Osteocyte (in vitro differentiated cells): Measurements from ENCODE around the gene GADL1. TPM values are rescaled to one million over a fixed set of nuclear protein-coding genes. Genes with fewer than 3 reads are reported as not detected.

ENCODE experiments used
- DNase-seq: peaks from one replicate; pipeline ENCODE4 v3.0.0; 2021; ENCODE audit warnings: mixed read lengths; ENCODE audit not compliant: unreplicated experiment; ENCODE audit errors: extremely low spot score
- H3K27ac Mint-ChIP-seq: one replicate; pipeline ENCODE4 v1.8.0; 2021; ENCODE audit warnings: mild to moderate bottlenecking, mixed read lengths; ENCODE audit not compliant: unreplicated experiment
- H3K27me3 Mint-ChIP-seq: one replicate; pipeline ENCODE4 v1.8.0; 2021; ENCODE audit warnings: mixed read lengths; ENCODE audit not compliant: unreplicated experiment
- H3K36me3 Mint-ChIP-seq: one replicate; pipeline ENCODE4 v1.8.0; 2021; ENCODE audit warnings: mixed read lengths; ENCODE audit not compliant: unreplicated experiment
- H3K4me1 Mint-ChIP-seq: one replicate; pipeline ENCODE4 v1.8.0; 2021; ENCODE audit warnings: mixed read lengths; ENCODE audit not compliant: unreplicated experiment
- H3K4me3 Mint-ChIP-seq: one replicate; pipeline ENCODE4 v1.8.0; 2021; ENCODE audit warnings: mild to moderate bottlenecking, moderate library complexity, mixed read lengths; ENCODE audit not compliant: unreplicated experiment
- H3K9me3 Mint-ChIP-seq: one replicate; pipeline ENCODE4 v1.8.0; 2021; ENCODE audit warnings: mixed read lengths; ENCODE audit not compliant: unreplicated experiment
- total RNA-seq: library from RNA; stranded (reverse); gene quantifications from 2 replicates; pipeline ENCODE4 v1.2.1, GENCODE V29; 2021
- TF ChIP-seq, protein P1 (sequence below): fragments of 200-600 bp; sonication (generic); IDR thresholded peaks from 2 replicates; pipeline ENCODE4 v1.5.0; 2021; ENCODE audit warnings: antibody characterized with exemption, mild to moderate bottlenecking, moderate library complexity

The GADL1 gene
- total RNA-seq, 1 donor from 2014 or later: not detected

DNA sequence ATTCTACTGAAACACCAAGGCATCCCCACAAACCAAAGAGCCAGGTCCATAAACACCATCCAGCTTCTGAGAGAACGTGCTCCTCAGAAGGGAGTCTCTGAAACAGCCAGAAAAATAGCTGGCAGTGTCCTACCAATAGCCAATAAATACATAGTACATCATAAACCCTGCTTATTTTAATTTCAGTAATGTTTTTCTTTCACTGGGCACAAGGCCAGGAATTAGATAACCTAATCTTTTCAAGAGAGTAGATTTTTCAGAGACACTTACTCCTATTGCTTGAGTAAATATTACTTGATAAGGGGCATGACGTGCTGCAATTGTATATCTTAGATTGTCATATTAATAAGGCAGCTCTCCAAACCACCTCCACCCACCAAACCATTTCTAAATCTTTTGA lies 22.7 kb downstream of the GADL1 start:
- Mint-ChIP-seq H3K36me3 (no peaks in the 10 kb centered on the region), H3K9me3 (no peaks in the 10 kb centered on the region), H3K27ac (no peak overlapping the region), H3K4me1 (no peaks in the 10 kb centered on the region), H3K4me3 (no peak overlapping the region), H3K27me3 (peaks cover 40% of the 10 kb centered on the region)
- DNase-seq: no peak
- TF ChIP-seq, protein P1, sequence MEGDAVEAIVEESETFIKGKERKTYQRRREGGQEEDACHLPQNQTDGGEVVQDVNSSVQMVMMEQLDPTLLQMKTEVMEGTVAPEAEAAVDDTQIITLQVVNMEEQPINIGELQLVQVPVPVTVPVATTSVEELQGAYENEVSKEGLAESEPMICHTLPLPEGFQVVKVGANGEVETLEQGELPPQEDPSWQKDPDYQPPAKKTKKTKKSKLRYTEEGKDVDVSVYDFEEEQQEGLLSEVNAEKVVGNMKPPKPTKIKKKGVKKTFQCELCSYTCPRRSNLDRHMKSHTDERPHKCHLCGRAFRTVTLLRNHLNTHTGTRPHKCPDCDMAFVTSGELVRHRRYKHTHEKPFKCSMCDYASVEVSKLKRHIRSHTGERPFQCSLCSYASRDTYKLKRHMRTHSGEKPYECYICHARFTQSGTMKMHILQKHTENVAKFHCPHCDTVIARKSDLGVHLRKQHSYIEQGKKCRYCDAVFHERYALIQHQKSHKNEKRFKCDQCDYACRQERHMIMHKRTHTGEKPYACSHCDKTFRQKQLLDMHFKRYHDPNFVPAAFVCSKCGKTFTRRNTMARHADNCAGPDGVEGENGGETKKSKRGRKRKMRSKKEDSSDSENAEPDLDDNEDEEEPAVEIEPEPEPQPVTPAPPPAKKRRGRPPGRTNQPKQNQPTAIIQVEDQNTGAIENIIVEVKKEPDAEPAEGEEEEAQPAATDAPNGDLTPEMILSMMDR: no peak

DNA sequence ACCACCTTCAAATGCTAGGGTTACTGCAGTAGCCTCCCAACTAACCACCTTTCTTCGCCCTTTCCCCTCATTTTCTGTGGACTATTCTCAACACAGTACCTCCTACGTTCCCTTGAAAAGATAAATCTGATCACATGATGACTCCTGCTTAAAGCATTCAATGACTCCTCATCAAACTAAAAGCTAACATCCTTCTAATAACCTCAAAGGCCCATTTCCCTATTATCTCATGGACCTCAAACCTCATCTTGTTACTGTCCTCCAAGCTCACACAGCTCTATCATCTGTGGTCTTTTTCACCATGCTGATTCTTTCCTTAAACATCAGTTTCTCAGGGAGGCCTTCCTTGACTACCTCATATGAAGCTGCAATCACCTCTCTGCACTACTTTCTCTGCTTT lies 29.6 kb downstream of the GADL1 start:
- DNase-seq: no peak
- Mint-ChIP-seq H3K27ac (no peak overlapping the region), H3K36me3 (no peaks in the 10 kb centered on the region), H3K9me3 (no peaks in the 10 kb centered on the region), H3K27me3 (peaks cover 34% of the 10 kb centered on the region), H3K4me1 (no peaks in the 10 kb centered on the region), H3K4me3 (no peak overlapping the region)
- TF ChIP-seq, protein P1: no peak

DNA sequence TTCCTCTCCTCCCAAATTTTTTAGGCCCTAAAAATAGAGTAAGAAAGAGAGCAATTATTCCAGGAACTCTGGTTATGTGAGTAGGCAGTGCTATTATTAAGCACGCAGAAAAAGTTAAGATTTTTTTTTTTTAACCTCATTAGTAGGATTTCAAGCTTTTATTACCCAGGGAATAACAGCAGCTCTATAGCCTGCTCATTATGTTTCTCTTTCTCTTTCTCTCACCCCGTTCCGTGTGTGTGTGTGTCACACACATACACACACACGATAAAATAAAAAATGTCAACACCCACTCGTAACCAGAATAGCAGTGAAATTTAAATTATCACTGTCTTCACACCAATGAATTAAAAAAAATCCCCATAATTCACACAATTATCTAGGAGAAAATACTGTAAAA lies 30.3 kb downstream of the GADL1 start:
- DNase-seq: no peak
- Mint-ChIP-seq H3K36me3 (no peaks in the 10 kb centered on the region), H3K27ac (no peak overlapping the region), H3K27me3 (peaks cover 34% of the 10 kb centered on the region), H3K4me3 (no peak overlapping the region), H3K9me3 (no peaks in the 10 kb centered on the region), H3K4me1 (no peaks in the 10 kb centered on the region)
- TF ChIP-seq, protein P1: no peak

DNA sequence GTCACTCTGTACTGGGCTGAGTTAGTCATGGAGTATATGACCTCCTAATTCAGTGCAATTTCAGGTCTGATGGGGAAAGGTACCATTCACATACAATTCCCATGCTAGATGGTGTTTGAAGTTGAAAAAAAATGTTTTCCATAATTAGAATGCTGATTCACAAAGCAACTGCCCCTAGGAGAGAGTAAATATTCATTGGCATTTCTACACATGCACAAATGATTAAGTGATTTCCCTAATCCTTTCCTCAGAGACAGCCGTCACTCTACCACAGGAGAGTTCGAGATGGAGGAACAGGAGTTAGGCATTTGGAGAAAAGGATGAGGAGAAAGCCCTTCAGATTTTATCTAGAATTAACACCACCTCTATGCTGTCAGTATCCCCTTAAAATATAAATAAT lies 32.5 kb downstream of the GADL1 start:
- no peaks in the 10 kb centered on the region for H3K9me3 Mint-ChIP-seq
- no peak overlapping the region for H3K27ac Mint-ChIP-seq
- no peaks in the 10 kb centered on the region for H3K36me3 Mint-ChIP-seq
- H3K27me3 Mint-ChIP-seq: peaks cover 34% of the 10 kb centered on the region
- TF ChIP-seq, protein P1: no peak
- no peak for DNase-seq
- no peak overlapping the region for H3K4me3 Mint-ChIP-seq
- H3K4me1 Mint-ChIP-seq: no peaks in the 10 kb centered on the region

DNA sequence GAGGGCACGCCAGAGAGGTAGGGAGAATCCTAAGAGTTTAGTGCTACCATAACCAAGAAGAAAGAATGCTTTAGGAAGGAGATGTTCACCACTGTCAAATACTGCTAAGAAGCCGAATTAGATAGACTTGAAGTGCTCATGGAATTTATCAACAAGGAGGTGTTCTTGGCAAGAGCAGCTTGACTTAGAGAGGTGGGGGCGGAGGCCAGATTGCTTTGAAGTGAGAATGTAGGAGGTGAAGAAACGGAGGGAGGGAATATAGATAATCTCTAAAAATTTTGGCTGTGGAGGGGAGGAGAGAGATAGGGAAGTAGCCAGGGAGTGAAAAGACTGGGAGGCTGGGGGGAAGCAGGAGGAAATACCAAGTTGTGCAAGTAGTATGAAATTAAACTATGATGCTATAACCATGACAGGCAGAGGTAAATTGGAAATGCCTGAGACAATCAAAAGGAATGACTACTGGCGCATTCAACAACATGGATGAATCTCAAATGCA lies 35.5 kb downstream of the GADL1 start:
- Mint-ChIP-seq H3K9me3 (no peaks in the 10 kb centered on the region), H3K4me1 (peaks cover 2% of the 10 kb centered on the region), H3K36me3 (no peaks in the 10 kb centered on the region), H3K27ac (no peak overlapping the region), H3K4me3 (no peak overlapping the region), H3K27me3 (peaks cover 35% of the 10 kb centered on the region)
- TF ChIP-seq, protein P1: no peak
- no peak for DNase-seq
